Bronchial epithelial cell (primary cell): Measurements from ENCODE around the gene GJA10. TPM values are rescaled to one million over a fixed set of nuclear protein-coding genes. Genes with fewer than 3 reads are reported as not detected.

Source experiments
- DNase-seq: peaks from one replicate; pipeline ENCODE4 v3.0.0-alpha.2; 2010; ENCODE audit warnings: low read depth
- FAIRE-seq: peaks from 2 replicates; lab custom pipeline; 2011; peaks lifted over from hg19 to GRCh38; lab: Jason Lieb, UNC
- H3K27me3 ChIP-seq: 2 replicates; pipeline ENCODE4 v1.5.1; 2011; ENCODE audit warnings: low read length; ENCODE audit not compliant: control insufficient read depth, insufficient read depth
- H3K36me3 ChIP-seq: 2 replicates; pipeline ENCODE4 v1.5.1; 2011; ENCODE audit warnings: low read length; ENCODE audit not compliant: control insufficient read depth, insufficient read depth
- H3K4me3 ChIP-seq: 2 replicates; pipeline ENCODE4 v1.5.1; 2011; ENCODE audit warnings: mild to moderate bottlenecking, low read depth, low read length, control low read depth
- total RNA-seq: library from RNA; depleted of rRNA; stranded (reverse); fragments of >200 nt; gene quantifications from 2 replicates; pipeline ENCODE4 v1.2.1, GENCODE V29; 2014
- TF ChIP-seq, protein P1 (sequence below): IDR thresholded peaks from 2 replicates; pipeline ENCODE4 v1.5.1; 2011; ENCODE audit warnings: mild to moderate bottlenecking, moderate library complexity, low read length, control low read depth, inconsistent platforms; ENCODE audit not compliant: insufficient read depth, severe bottlenecking

Gene GJA10
- total RNA-seq, 1 donor from 2014 or later: not detected

GRCh38 chr6:89862698-89863097 is 31.6 kb upstream of the GJA10 start:
- peaks cover 9% of the 10 kb centered on the region for H3K36me3 ChIP-seq
- TF ChIP-seq, protein P1, sequence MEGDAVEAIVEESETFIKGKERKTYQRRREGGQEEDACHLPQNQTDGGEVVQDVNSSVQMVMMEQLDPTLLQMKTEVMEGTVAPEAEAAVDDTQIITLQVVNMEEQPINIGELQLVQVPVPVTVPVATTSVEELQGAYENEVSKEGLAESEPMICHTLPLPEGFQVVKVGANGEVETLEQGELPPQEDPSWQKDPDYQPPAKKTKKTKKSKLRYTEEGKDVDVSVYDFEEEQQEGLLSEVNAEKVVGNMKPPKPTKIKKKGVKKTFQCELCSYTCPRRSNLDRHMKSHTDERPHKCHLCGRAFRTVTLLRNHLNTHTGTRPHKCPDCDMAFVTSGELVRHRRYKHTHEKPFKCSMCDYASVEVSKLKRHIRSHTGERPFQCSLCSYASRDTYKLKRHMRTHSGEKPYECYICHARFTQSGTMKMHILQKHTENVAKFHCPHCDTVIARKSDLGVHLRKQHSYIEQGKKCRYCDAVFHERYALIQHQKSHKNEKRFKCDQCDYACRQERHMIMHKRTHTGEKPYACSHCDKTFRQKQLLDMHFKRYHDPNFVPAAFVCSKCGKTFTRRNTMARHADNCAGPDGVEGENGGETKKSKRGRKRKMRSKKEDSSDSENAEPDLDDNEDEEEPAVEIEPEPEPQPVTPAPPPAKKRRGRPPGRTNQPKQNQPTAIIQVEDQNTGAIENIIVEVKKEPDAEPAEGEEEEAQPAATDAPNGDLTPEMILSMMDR: no peak
- DNase-seq (no peak), FAIRE-seq (no peak)
- H3K4me3 ChIP-seq: no peak overlapping the region
- no peaks in the 10 kb centered on the region for H3K27me3 ChIP-seq

DNA sequence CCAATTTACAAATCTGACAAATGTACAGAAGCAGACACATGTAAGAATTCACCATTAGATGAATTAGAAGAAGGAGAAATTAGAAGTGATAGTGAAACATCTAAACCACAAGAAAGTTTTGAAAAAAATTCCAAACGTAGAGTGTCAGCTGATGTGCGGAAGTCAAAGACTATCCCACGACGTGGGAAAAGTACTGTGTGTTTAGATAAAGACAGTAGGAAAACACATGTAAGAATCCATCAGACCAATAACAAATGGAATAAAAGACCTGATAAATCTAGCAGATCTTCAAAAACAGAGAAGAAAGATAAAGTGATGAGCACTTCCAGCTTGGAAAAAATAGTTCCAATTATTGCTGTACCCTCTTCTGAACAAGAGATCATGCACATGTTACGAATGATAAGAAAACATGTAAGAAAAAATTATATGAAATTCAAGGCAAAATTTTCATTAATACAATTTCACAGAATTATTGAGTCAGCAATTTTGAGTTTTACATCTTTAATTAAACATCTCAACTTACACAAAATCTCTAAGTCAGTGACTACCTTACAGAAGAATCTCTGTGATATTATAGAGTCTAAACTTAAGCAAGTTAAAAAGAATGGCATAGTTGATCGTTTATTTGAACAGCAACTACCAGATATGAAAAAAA is 28.1 kb upstream of the GJA10 start:
- Histone ChIP-seq H3K4me3 (no peak overlapping the region), H3K27me3 (no peaks in the 10 kb centered on the region), H3K36me3 (peaks cover 7% of the 10 kb centered on the region)
- FAIRE-seq (no peak), DNase-seq (no peak)
- TF ChIP-seq, protein P1: no peak

GRCh38 chr6:89873721-89874120 is 20.5 kb upstream of the GJA10 start:
- no peak for FAIRE-seq

DNA sequence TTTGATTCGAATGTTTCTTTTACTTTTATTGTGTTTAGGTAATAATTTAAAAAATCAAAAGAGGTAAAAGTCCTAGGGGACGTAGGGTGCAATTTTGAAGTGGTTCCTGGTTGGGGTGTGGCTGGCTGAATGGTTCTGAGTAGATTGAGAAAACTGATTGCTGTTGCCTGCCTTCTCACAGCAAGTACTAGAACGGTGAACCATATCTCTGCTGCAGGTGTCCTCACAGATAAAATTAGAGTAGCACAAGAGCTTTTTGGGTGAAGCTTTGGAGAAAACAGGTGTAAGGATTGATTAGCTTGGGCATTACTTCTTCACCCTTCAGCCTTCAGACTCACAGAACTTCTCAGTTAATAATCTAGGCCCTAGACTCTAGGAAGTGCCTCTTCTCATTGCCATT is 19.8 kb upstream of the GJA10 start:
- H3K4me3 ChIP-seq: no peak overlapping the region
- TF ChIP-seq, protein P1: no peak
- FAIRE-seq (no peak), DNase-seq (no peak)
- H3K36me3 ChIP-seq: no peaks in the 10 kb centered on the region
- H3K27me3 ChIP-seq: no peaks in the 10 kb centered on the region

More at GRCh38 chr6:89873721-89874120, 20.5 kb upstream of the GJA10 start:
- Histone ChIP-seq H3K36me3 (no peaks in the 10 kb centered on the region), H3K4me3 (no peak overlapping the region), H3K27me3 (no peaks in the 10 kb centered on the region)
- DNase-seq: no peak
- TF ChIP-seq, protein P1: no peak

DNA sequence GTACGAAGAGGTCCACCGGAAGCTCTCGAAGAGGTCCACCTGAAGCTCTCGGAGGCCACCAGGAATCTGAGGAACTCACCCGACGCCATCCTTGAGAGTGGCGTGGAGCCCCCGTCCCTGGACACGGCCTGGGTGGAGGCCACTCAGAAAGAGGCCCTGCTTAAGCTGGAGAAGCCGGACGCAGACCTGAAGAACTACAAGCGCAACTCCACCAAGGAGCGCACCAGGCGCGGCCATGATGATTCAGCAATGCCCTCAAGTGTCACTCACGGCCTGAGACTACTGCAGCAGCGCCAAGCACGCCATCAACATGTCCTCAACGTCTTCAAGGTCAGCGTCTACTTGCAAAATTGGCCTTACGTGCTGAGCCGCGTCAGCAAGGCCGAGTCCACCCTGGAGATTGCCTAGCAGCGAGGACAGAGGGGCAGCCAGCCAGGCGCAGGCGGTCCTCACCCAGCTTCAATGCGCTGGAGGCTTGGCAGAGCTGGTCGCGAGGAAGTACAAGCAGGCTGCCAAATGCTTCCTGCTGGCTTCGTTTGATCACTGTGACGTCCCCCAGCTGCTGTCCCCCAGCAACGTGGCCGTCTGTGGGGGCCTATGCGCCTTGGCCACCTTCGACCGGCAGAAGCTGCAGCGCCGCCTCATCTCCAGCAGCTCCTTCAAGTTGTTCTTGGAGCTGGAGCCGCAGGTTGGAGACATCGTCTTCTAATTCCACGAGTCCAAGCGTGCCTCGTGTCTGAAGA is 7.7 kb upstream of the GJA10 start:
- Histone ChIP-seq H3K36me3 (no peaks in the 10 kb centered on the region), H3K4me3 (no peak overlapping the region), H3K27me3 (no peaks in the 10 kb centered on the region)
- DNase-seq: no peak
- TF ChIP-seq, protein P1: no peak
- no peak for FAIRE-seq
